AG09319 (cell line): Measurements from ENCODE around the gene UCP3.

ENCODE experiments used
- DNase-seq: peaks from one replicate; pipeline ENCODE4 v3.0.0-alpha.2; 2010; ENCODE audit warnings: low read depth; ENCODE audit errors: extremely low read depth
- TF ChIP-seq, protein P1 (sequence below): IDR thresholded peaks from 2 replicates; pipeline ENCODE4 v1.5.1; 2011; ENCODE audit warnings: low read depth, mild to moderate bottlenecking, inconsistent platforms, low read length, moderate library complexity

UCP3 gene

DNA sequence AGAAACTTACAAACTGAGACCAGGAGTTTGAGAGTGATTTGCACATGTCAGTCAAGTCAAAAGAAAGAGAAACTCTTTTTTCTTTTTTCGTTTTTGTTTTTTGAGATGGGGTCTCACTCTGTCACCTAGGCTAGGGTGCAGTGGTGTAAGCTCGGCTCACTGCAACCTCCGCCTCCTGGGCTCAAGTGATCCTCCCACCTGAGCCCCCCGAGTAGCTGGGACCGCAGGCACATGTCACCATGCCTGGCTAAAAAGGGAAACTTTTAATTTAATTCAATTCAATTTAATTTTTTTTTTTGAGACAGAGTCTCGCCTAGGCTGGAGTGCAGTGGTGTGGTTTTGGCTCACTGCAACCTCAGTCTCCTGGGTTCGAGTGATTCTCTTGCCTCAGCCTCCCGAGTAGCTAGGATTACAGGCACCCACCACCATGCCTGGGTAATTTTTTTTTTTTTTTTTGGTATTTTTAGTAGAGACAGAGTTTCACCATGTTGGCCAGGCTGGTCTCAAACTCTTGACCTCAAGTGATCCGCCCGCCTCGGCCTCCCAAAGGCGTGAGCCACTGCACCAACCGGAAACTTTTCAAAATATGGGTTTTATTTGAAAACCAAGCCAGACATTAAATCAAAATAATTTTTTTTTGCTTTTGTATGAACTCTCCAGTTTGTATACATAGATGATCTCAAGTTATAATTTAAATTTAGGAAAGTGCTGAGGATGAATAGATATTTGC, 9.9 kb downstream of the UCP3 start:
- DNase-seq, result no peak
- TF ChIP-seq, protein P1, sequence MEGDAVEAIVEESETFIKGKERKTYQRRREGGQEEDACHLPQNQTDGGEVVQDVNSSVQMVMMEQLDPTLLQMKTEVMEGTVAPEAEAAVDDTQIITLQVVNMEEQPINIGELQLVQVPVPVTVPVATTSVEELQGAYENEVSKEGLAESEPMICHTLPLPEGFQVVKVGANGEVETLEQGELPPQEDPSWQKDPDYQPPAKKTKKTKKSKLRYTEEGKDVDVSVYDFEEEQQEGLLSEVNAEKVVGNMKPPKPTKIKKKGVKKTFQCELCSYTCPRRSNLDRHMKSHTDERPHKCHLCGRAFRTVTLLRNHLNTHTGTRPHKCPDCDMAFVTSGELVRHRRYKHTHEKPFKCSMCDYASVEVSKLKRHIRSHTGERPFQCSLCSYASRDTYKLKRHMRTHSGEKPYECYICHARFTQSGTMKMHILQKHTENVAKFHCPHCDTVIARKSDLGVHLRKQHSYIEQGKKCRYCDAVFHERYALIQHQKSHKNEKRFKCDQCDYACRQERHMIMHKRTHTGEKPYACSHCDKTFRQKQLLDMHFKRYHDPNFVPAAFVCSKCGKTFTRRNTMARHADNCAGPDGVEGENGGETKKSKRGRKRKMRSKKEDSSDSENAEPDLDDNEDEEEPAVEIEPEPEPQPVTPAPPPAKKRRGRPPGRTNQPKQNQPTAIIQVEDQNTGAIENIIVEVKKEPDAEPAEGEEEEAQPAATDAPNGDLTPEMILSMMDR, result no peak

DNA sequence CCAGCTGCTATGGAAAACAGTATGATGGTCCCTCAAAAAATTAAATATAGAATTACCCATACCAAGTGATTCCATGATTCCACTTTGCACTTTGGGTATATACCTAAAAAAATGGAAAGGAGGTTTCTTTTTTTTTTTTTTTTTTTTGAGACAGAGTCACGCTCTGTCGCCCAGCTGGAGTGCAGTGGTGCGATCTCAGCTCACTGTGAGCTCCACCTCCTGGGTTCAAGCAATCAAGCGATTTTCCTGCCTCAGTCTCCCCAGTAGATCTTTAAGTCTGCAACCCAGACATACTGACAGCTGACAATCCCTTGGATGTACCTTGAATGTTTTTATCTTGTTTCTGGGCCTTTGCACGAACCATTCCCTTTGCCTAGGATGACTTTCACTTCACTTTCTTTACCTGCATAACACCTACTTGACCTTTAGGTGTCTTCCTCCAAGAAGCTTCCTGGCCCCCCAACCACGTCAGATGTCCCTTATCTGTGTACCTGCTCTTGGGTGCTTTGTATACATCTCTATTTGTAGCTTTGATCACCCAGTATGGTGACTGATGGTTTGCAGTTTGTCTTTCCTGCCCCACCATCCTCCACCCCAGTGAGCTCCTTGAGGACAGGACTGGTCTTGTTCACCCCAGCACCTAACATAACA, 11.6 kb downstream of the UCP3 start:
- TF ChIP-seq, protein P1, result no peak
- no peak for DNase-seq

DNA sequence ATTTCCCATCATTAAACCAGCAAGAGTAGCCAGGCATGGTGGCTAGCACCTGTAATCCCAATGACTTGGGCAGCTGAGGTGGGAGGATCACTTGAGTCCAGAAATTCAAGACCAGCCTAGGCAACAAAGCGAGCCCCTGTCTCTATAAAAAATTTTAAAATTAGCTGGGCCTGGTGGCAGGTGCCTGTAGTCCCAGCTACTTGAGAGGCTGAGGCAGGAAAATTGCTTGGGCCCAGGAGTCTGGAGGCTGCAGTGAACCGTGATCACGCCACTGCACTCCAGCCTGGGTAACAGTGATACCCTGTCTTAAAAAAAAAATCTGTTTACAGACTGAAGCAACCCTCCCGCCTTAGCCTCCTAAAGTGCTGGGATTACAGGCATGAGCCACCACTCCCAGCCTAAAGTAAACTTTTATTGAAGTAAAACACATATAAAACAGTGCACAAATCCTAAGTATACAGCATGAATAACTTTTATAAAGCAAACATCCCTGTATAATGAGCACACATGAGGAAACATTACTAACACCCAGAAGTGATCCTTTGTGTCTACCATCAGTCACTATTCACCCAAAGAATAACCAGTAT, 12.6 kb downstream of the UCP3 start:
- TF ChIP-seq, protein P1, result no peak
- no peak for DNase-seq

DNA sequence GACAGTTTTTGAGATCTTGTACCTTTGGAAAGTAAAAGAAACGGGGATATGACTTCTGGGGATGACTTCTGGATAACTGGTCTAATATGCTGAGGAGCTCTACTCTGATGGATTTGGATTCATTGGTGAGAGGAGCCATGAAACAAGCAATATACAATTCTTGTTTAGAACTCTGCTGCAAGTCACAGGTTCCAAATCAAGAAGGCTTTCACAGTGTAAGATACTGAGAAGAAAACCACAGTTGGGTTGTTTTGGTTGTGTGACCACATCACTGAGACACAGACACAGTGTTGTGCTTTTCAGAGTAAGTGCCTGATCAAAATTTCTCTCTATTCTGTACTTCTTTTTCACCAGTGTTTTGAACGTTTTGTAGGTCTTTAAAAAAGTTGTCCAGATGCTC, 13.2 kb downstream of the UCP3 start:
- TF ChIP-seq, protein P1, result no peak
- DNase-seq, result no peak

DNA sequence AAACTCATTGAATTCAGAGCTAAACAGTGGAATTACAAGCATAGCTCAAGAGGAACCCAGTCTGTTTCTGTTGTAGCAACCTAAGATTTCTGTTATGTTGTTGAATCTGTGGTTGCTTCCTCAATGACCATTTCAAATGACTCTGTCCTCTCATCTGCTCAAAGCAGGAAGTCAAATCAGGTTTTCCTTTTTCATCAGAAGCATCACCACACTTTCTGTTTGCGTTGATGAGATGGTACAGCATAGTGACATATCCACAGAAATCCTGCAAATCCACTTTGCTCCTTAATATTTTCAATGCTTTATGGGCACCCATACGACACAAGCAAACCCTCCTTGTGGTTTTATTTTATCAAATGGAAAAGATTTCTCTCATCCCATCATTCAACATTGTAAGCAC, 13.6 kb downstream of the UCP3 start:
- TF ChIP-seq, protein P1, result no peak
- DNase-seq, result no peak

DNA sequence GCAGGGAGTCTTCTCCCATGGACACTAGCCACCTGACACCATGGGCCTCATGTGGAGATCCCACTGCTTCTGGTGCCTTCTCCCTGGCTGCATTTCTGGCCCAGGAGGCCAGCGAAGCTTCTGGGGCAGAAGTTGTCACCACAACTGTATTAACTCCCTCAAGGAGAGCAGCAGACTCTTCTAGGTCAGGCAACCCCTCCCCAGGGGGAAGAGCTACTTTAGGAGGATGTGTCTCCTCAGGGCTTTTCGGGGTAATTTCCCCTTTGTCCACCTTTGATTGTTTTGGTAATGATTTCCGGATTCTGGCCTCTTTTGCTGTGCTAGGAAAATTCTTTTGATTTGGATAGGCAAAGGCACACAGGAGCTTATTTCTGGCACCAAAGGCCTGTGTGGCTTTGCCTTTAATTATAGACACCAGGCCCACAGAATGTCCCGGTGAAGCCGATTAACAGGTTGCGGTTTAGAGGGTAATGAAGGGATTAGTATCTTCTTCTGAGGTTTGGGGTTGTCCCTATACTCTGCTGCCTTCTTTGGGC, 17.3 kb downstream of the UCP3 start:
- TF ChIP-seq, protein P1, result no peak
- no peak for DNase-seq

DNA sequence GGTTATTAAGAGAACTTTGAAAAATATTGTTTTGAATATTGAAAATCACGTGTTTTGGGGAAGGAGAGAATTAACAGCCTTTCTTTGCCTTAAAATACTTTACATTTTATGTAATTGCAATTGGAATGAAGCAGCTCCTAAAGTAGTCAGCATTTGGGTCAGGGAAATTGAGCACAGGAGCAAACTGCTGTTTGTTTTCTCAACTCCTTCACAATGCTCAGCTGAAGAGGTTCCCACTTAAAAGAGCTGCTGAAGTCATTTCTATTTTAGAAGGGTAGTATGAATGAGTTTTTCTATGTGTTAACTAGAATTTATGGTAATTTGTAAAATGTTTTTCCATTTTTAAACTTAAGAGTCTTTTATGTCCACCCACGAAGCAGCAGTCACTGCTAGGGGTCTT, 18.2 kb downstream of the UCP3 start:
- TF ChIP-seq, protein P1, result no peak
- DNase-seq, result no peak
